Adipocyte (in vitro differentiated cells): Measurements from ENCODE around the gene MTPN.
A peak's percentile ranks its signal among the peaks of the same experiment; 100 is the strongest.

Experiments
- DNase-seq: peaks from one replicate; pipeline ENCODE4 v3.0.0-alpha.2; 2015; ENCODE audit warnings: low read depth
- H3K27me3 ChIP-seq: replicated peaks from 2 replicates; pipeline ENCODE4 v1.7.0; 2013; ENCODE audit warnings: mild to moderate bottlenecking, low read length, moderate library complexity; ENCODE audit not compliant: control insufficient read depth, insufficient read depth
- H3K36me3 ChIP-seq: 2 replicates; pipeline ENCODE4 v1.7.0; 2013; ENCODE audit warnings: low read length, mild to moderate bottlenecking, moderate library complexity; ENCODE audit not compliant: control insufficient read depth, insufficient read depth, severe bottlenecking
- H3K4me1 ChIP-seq: 2 replicates; pipeline ENCODE4 v1.7.0; 2013; ENCODE audit warnings: mild to moderate bottlenecking, low read length, moderate library complexity; ENCODE audit not compliant: control insufficient read depth, insufficient read depth
- H3K4me3 ChIP-seq: 2 replicates; pipeline ENCODE4 v1.7.0; 2013; ENCODE audit warnings: mild to moderate bottlenecking, low read length, moderate library complexity
- H3K9ac ChIP-seq: 2 replicates; pipeline ENCODE4 v1.7.0; 2013; ENCODE audit warnings: mild to moderate bottlenecking, low read length, moderate library complexity
- H3K9me3 ChIP-seq: 2 replicates; pipeline ENCODE4 v1.7.0; 2013; ENCODE audit warnings: mild to moderate bottlenecking, low read length, moderate library complexity; ENCODE audit not compliant: control insufficient read depth

MTPN gene

GRCh38 chr7:135977007-135977741 lies at the start of gene MTPN:
Gene MTPN, minus strand, starts transcription at chr7:135977359. Its CDS starts 259 bp downstream, at chr7:135977100.
- peaks cover 4% of the 10 kb centered on the region for H3K36me3 ChIP-seq
- H3K9ac ChIP-seq, result peak within 1 kb of the TSS; percentile 98
- peak; percentile 99 for DNase-seq
- H3K9me3 ChIP-seq, result no peaks in the 10 kb centered on the region
- no peaks in the 10 kb centered on the region for H3K27me3 ChIP-seq
- H3K4me1 ChIP-seq, result peaks cover 35% of the 10 kb centered on the region
- peak within 1 kb of the TSS; percentile 97 for H3K4me3 ChIP-seq

GRCh38 chr7:136026209-136026608 lies 49.0 kb upstream of the MTPN start:
- Histone ChIP-seq H3K4me3 (no peak overlapping the region), H3K27me3 (no peaks in the 10 kb centered on the region), H3K9ac (no peak overlapping the region), H3K4me1 (peaks cover 3% of the 10 kb centered on the region), H3K36me3 (no peaks in the 10 kb centered on the region), H3K9me3 (no peaks in the 10 kb centered on the region)
- DNase-seq, result no peak

- no peak for DNase-seq
- Histone ChIP-seq H3K27me3 (no peaks in the 10 kb centered on the region), H3K36me3 (no peaks in the 10 kb centered on the region), H3K4me3 (no peak overlapping the region), H3K9ac (no peak overlapping the region), H3K4me1 (no peaks in the 10 kb centered on the region), H3K9me3 (no peaks in the 10 kb centered on the region)
These were observed 46.1 kb upstream of the MTPN start for GRCh38 chr7:136023134-136023869.

- Histone ChIP-seq H3K27me3 (no peaks in the 10 kb centered on the region), H3K9ac (no peak overlapping the region), H3K4me1 (no peaks in the 10 kb centered on the region), H3K4me3 (no peak overlapping the region), H3K9me3 (no peaks in the 10 kb centered on the region), H3K36me3 (no peaks in the 10 kb centered on the region)
- no peak for DNase-seq
These were observed 43.4 kb upstream of the MTPN start for GRCh38 chr7:136020556-136020955.

GRCh38 chr7:136018104-136018503 lies 40.9 kb upstream of the MTPN start:
- DNase-seq, result peak; percentile 59
- Histone ChIP-seq H3K9me3 (no peaks in the 10 kb centered on the region), H3K27me3 (no peaks in the 10 kb centered on the region), H3K9ac (no peak overlapping the region), H3K4me3 (no peak overlapping the region), H3K4me1 (no peaks in the 10 kb centered on the region), H3K36me3 (no peaks in the 10 kb centered on the region)

- Histone ChIP-seq H3K9me3 (no peaks in the 10 kb centered on the region), H3K27me3 (no peaks in the 10 kb centered on the region), H3K36me3 (no peaks in the 10 kb centered on the region), H3K4me3 (no peak overlapping the region), H3K4me1 (no peaks in the 10 kb centered on the region), H3K9ac (no peak overlapping the region)
- no peak for DNase-seq
These were observed 39.7 kb upstream of the MTPN start for GRCh38 chr7:136016649-136017395.

- Histone ChIP-seq H3K4me3 (no peak overlapping the region), H3K4me1 (no peaks in the 10 kb centered on the region), H3K27me3 (no peaks in the 10 kb centered on the region), H3K9ac (no peak overlapping the region), H3K9me3 (no peaks in the 10 kb centered on the region), H3K36me3 (no peaks in the 10 kb centered on the region)
- DNase-seq, result no peak
These were observed 38.5 kb upstream of the MTPN start for GRCh38 chr7:136015638-136016037.

GRCh38 chr7:136014659-136015058 lies 37.5 kb upstream of the MTPN start:
- Histone ChIP-seq H3K9me3 (no peaks in the 10 kb centered on the region), H3K27me3 (no peaks in the 10 kb centered on the region), H3K4me1 (no peaks in the 10 kb centered on the region), H3K9ac (no peak overlapping the region), H3K36me3 (no peaks in the 10 kb centered on the region), H3K4me3 (no peak overlapping the region)
- no peak for DNase-seq

- no peaks in the 10 kb centered on the region for H3K4me1 ChIP-seq
- no peaks in the 10 kb centered on the region for H3K27me3 ChIP-seq
- no peaks in the 10 kb centered on the region for H3K36me3 ChIP-seq
- no peaks in the 10 kb centered on the region for H3K9me3 ChIP-seq
- no peak overlapping the region for H3K4me3 ChIP-seq
- H3K9ac ChIP-seq, result no peak overlapping the region
- DNase-seq, result no peak
These were observed 35.1 kb upstream of the MTPN start for GRCh38 chr7:136012238-136012637.

GRCh38 chr7:136009488-136010079 lies 32.4 kb upstream of the MTPN start:
- peak; percentile 92 for DNase-seq
- Histone ChIP-seq H3K4me1 (no peaks in the 10 kb centered on the region), H3K27me3 (no peaks in the 10 kb centered on the region), H3K9ac (peak overlapping the region; percentile 13), H3K4me3 (no peak overlapping the region), H3K9me3 (no peaks in the 10 kb centered on the region), H3K36me3 (no peaks in the 10 kb centered on the region)

GRCh38 chr7:136006208-136006607 lies 29.0 kb upstream of the MTPN start:
- Histone ChIP-seq H3K9ac (no peak overlapping the region), H3K4me1 (no peaks in the 10 kb centered on the region), H3K4me3 (no peak overlapping the region), H3K27me3 (no peaks in the 10 kb centered on the region), H3K9me3 (no peaks in the 10 kb centered on the region), H3K36me3 (no peaks in the 10 kb centered on the region)
- no peak for DNase-seq
